Neural progenitor cell (in vitro differentiated cells): ENCODE data around the gene SERGEF.

Experiments
- EZH2 ChIP-seq: fragments of 200-600 bp; sonication (generic); IDR thresholded peaks from 2 replicates; pipeline ENCODE4 v1.6.1; 2017; ENCODE audit warnings: antibody characterized with exemption, mild to moderate bottlenecking, moderate library complexity
- TF ChIP-seq, protein P1 (sequence below): fragments of 200-600 bp; sonication (generic); IDR thresholded peaks from 2 replicates; pipeline ENCODE4 v1.5.1; 2017; ENCODE audit warnings: antibody characterized with exemption, mild to moderate bottlenecking

DNA sequence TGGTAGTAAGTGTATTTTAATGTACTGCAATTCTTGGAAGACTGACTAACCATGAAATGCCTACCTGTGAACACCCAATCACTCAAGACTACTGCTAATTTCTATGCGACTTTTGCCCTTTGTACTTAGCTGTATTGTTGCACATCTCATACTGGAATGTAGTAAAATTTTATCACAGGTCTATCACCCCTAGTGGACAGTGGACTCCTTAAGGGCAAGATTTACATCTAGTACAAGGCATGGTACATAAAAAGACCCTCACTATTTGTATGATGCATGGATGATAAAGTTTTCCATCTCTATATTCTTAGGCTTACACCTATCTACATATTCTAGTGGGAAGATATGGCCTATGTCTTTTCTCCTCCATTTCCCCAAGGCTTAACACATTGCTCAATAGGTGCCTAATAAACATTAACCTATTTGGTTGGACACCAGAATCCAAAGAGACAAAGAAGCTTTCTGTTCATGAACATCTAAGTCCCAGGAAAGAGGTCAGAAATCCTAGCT is 26.1 kb downstream of the SERGEF start:
- TF ChIP-seq, protein P1, sequence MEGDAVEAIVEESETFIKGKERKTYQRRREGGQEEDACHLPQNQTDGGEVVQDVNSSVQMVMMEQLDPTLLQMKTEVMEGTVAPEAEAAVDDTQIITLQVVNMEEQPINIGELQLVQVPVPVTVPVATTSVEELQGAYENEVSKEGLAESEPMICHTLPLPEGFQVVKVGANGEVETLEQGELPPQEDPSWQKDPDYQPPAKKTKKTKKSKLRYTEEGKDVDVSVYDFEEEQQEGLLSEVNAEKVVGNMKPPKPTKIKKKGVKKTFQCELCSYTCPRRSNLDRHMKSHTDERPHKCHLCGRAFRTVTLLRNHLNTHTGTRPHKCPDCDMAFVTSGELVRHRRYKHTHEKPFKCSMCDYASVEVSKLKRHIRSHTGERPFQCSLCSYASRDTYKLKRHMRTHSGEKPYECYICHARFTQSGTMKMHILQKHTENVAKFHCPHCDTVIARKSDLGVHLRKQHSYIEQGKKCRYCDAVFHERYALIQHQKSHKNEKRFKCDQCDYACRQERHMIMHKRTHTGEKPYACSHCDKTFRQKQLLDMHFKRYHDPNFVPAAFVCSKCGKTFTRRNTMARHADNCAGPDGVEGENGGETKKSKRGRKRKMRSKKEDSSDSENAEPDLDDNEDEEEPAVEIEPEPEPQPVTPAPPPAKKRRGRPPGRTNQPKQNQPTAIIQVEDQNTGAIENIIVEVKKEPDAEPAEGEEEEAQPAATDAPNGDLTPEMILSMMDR = no peak
- TF ChIP-seq EZH2 = no peak
